GDM1 (cell line): ENCODE measurements around the gene CACNB2.
"Not testable (repeated sequence)": the region's sequence is repeated elsewhere in the genome, so short reads cannot be mapped to it uniquely, and the experiment has no call there.

ENCODE experiments used
- DNase-seq: peaks from one replicate; lab custom pipeline; 2025; lab: John Stamatoyannopoulos, UW

CACNB2 gene

GRCh38 chr10:18570386-18570785 lies 430.2 kb downstream of the CACNB2 start:
- not testable (repeated sequence) for DNase-seq

- no peak for DNase-seq
These were observed 430.9 kb downstream of the CACNB2 start for GRCh38 chr10:18571076-18571475.

- no peak for DNase-seq
These were observed 431.6 kb downstream of the CACNB2 start for GRCh38 chr10:18571780-18572179.

GRCh38 chr10:18572959-18573561 lies 432.8 kb downstream of the CACNB2 start:
- no peak for DNase-seq

GRCh38 chr10:18576586-18576985 lies 436.4 kb downstream of the CACNB2 start:
- no peak for DNase-seq

- no peak for DNase-seq
These were observed 437.8 kb downstream of the CACNB2 start for GRCh38 chr10:18577823-18578685.

GRCh38 chr10:18582803-18583202 lies 442.6 kb downstream of the CACNB2 start:
- DNase-seq: peak; percentile 60

- no peak for DNase-seq
These were observed 443.5 kb downstream of the CACNB2 start for GRCh38 chr10:18583575-18584270.

GRCh38 chr10:18586637-18587036 lies 446.4 kb downstream of the CACNB2 start:
- DNase-seq: not testable (repeated sequence)

- DNase-seq: not testable (repeated sequence)
These were observed 450.9 kb downstream of the CACNB2 start for GRCh38 chr10:18591141-18591540.
